ENCODE measurements around the gene ARL16.

ARL16 gene

GRCh38 chr17:81693509-81694210 is 10.1 kb upstream of the ARL16 start:
- H3K27me3 ChIP-seq, result no peaks in the 10 kb centered on the region
- no peak overlapping the region for H3K4me2 ChIP-seq
- H3K36me3 ChIP-seq, result peaks cover 100% of the 10 kb centered on the region in 11 experiments
- H3K4me1 ChIP-seq, result no peaks in the 10 kb centered on the region
- H3K9ac ChIP-seq, result no peak overlapping the region
- H3K4me3 ChIP-seq, result no peak overlapping the region
- no peak for TF ChIP-seq Cebpa-rat (IDR thresholded peaks at IDR 0.05)
- H3K9me3 ChIP-seq (replicated peaks in 1 of 11), result no peaks in the 10 kb centered on the region
- H4K20me1 ChIP-seq, result peaks cover 52 to 100% (median 100%) of the 10 kb centered on the region in 11 experiments
- H3K27ac ChIP-seq, result no peak overlapping the region

- Histone ChIP-seq H3K27ac (no peak overlapping the region), H3K36me3 (peaks cover 100% of the 10 kb centered on the region in 11 experiments), H3K4me3 (no peak overlapping the region), H3K9ac (no peak overlapping the region), H3K27me3 (no peaks in the 10 kb centered on the region), H3K9me3 (replicated peaks in 1 of 11) (no peaks in the 10 kb centered on the region), H3K4me1 (no peaks in the 10 kb centered on the region; a peak in 1 of 20 replicates), H4K20me1 (peaks cover 52 to 100% (median 100%) of the 10 kb centered on the region in 11 experiments), H3K4me2 (no peak overlapping the region)
- no peak for TF ChIP-seq Cebpa-rat (IDR thresholded peaks at IDR 0.05)
These were observed 8.0 kb upstream of the ARL16 start for GRCh38 chr17:81691608-81692007.

- no peak for TF ChIP-seq Cebpa-rat (IDR thresholded peaks at IDR 0.05)
- no peak overlapping the region for H3K4me2 ChIP-seq
- no peak overlapping the region for H3K9ac ChIP-seq
- H3K4me1 ChIP-seq, result peaks cover 0 to 4% (median under 1%) of the 10 kb centered on the region in 10 experiments; a peak in 8 of 20 replicates
- H4K20me1 ChIP-seq, result peaks cover 52 to 100% (median 100%) of the 10 kb centered on the region in 11 experiments
- peaks cover 100% of the 10 kb centered on the region in 11 experiments for H3K36me3 ChIP-seq
- H3K27ac ChIP-seq, result no peak overlapping the region
- no peaks in the 10 kb centered on the region for H3K27me3 ChIP-seq
- H3K9me3 ChIP-seq (replicated peaks in 1 of 11), result no peaks in the 10 kb centered on the region
- H3K4me3 ChIP-seq, result no peak overlapping the region
These were observed 7.6 kb upstream of the ARL16 start for GRCh38 chr17:81691196-81691595.

GRCh38 chr17:81690549-81690948 is 7.0 kb upstream of the ARL16 start:
- Histone ChIP-seq H3K9me3 (replicated peaks in 1 of 11) (no peaks in the 10 kb centered on the region), H3K9ac (no peak overlapping the region; a peak in 1 of 22 replicates), H3K4me2 (no peak overlapping the region), H4K20me1 (peaks cover 58 to 100% (median 100%) of the 10 kb centered on the region in 11 experiments), H3K27ac (no peak overlapping the region), H3K4me3 (no peak overlapping the region), H3K4me1 (peaks cover 4 to 10% (median 7%) of the 10 kb centered on the region in 10 experiments), H3K27me3 (no peaks in the 10 kb centered on the region), H3K36me3 (peaks cover 100% of the 10 kb centered on the region in 11 experiments)
- no peak for TF ChIP-seq Cebpa-rat (IDR thresholded peaks at IDR 0.05)

- Histone ChIP-seq H3K36me3 (peaks cover 98 to 100% (median 99%) of the 10 kb centered on the region in 11 experiments), H3K4me1 (peaks cover 8 to 15% (median 11%) of the 10 kb centered on the region in 10 experiments), H3K4me2 (no peak overlapping the region), H3K27me3 (no peaks in the 10 kb centered on the region), H4K20me1 (peaks cover 63 to 100% (median 100%) of the 10 kb centered on the region in 11 experiments), H3K27ac (no peak overlapping the region), H3K9me3 (replicated peaks in 1 of 11) (no peaks in the 10 kb centered on the region), H3K9ac (peak overlapping the region in 4 of 11 experiments; percentile 9 to 44 (median 32); a peak in 2 of 22 replicates), H3K4me3 (no peak overlapping the region)
- TF ChIP-seq Cebpa-rat (IDR thresholded peaks at IDR 0.05), result no peak
These were observed 6.5 kb upstream of the ARL16 start for GRCh38 chr17:81690066-81690465.

- H3K9ac ChIP-seq, result peak overlapping the region in 8 of 11 experiments; percentile 6 to 53 (median 34); a peak in 8 of 22 replicates
- H3K4me3 ChIP-seq, result no peak overlapping the region
- H3K36me3 ChIP-seq, result peaks cover 83 to 88% (median 84%) of the 10 kb centered on the region in 11 experiments
- H3K9me3 ChIP-seq (replicated peaks in 1 of 11), result no peaks in the 10 kb centered on the region
- peaks cover 15 to 23% (median 18%) of the 10 kb centered on the region in 10 experiments for H3K4me1 ChIP-seq
- peaks cover 75 to 97% (median 95%) of the 10 kb centered on the region in 11 experiments for H4K20me1 ChIP-seq
- no peak overlapping the region for H3K27ac ChIP-seq
- no peaks in the 10 kb centered on the region for H3K27me3 ChIP-seq
- no peak overlapping the region for H3K4me2 ChIP-seq
- no peak for TF ChIP-seq Cebpa-rat (IDR thresholded peaks at IDR 0.05)
These were observed 5.0 kb upstream of the ARL16 start for GRCh38 chr17:81688616-81689015.

- Histone ChIP-seq H3K27ac (no peak overlapping the region), H3K4me1 (peaks cover 15 to 23% (median 18%) of the 10 kb centered on the region in 10 experiments), H3K4me2 (no peak overlapping the region), H3K36me3 (peaks cover 76 to 82% (median 78%) of the 10 kb centered on the region in 11 experiments), H3K27me3 (no peaks in the 10 kb centered on the region), H3K4me3 (no peak overlapping the region), H3K9ac (peak overlapping the region in 4 of 11 experiments; percentile 24 to 96 (median 40); a peak in 3 of 22 replicates), H3K9me3 (replicated peaks in 1 of 11) (no peaks in the 10 kb centered on the region), H4K20me1 (peaks cover 71 to 94% (median 88%) of the 10 kb centered on the region in 11 experiments)
- no peak for TF ChIP-seq Cebpa-rat (IDR thresholded peaks at IDR 0.05)
These were observed 4.4 kb upstream of the ARL16 start for GRCh38 chr17:81687770-81688541.

- Histone ChIP-seq H3K9me3 (replicated peaks in 1 of 11) (no peaks in the 10 kb centered on the region), H3K27ac (no peak overlapping the region), H3K9ac (peak overlapping the region in 9 of 11 experiments; percentile 95 to 98 (median 97); a peak in 11 of 22 replicates), H4K20me1 (peaks cover 72 to 94% (median 86%) of the 10 kb centered on the region in 11 experiments), H3K4me3 (no peak overlapping the region), H3K4me2 (no peak overlapping the region), H3K27me3 (no peaks in the 10 kb centered on the region), H3K4me1 (peaks cover 27 to 36% (median 31%) of the 10 kb centered on the region in 10 experiments), H3K36me3 (peaks cover 63 to 72% (median 65%) of the 10 kb centered on the region in 11 experiments)
- TF ChIP-seq Cebpa-rat (IDR thresholded peaks at IDR 0.05), result no peak
These were observed 3.0 kb upstream of the ARL16 start for GRCh38 chr17:81686614-81687013.

- H3K27me3 ChIP-seq, result no peaks in the 10 kb centered on the region
- TF ChIP-seq Cebpa-rat (IDR thresholded peaks at IDR 0.05), result no peak
- H3K4me2 ChIP-seq, result peak overlapping the region; percentile 93 to 100 (median 98)
- H3K9me3 ChIP-seq (replicated peaks in 1 of 11), result no peaks in the 10 kb centered on the region
- H4K20me1 ChIP-seq, result peaks cover 57 to 92% (median 86%) of the 10 kb centered on the region in 11 experiments
- peak overlapping the region; percentile 92 to 100 (median 98) for H3K4me3 ChIP-seq
- H3K36me3 ChIP-seq, result peaks cover 50 to 72% (median 62%) of the 10 kb centered on the region in 11 experiments
- H3K4me1 ChIP-seq, result peaks cover 33 to 51% (median 44%) of the 10 kb centered on the region in 10 experiments
- peak overlapping the region; percentile 94 to 98 (median 97) for H3K9ac ChIP-seq
- H3K27ac ChIP-seq, result peak overlapping the region; percentile 91 to 98 (median 94); a peak in 21 of 22 replicates
These were observed 1.5 kb upstream of the ARL16 start for GRCh38 chr17:81685108-81685507.

Measured in BLaER1 treated with 17β-estradiol and CSF1 and Interleukin-3, amounts not matched to agents 10 nM and 100 nM (cell line).